Liver (tissue), 9 donors: Measurements from ENCODE around the gene LMBRD2. TPM values are rescaled to one million over a fixed set of nuclear protein-coding genes. Genes with fewer than 3 reads are reported as not detected.

ENCODE experiments used
- DNase-seq: peaks from one replicate; pipeline ENCODE4 v3.0.0-alpha.2; 2017; ENCODE audit warnings: low spot score
- H3K27ac ChIP-seq, 2 donors: one replicate each; pipeline ENCODE4 v1.7.0; 2013; ENCODE audit warnings: inconsistent platforms in 2 of 2, low read length in 2 of 2, control low read depth in 1 of 2, low read depth in 1 of 2, mild to moderate bottlenecking in 1 of 2
- H3K27me3 ChIP-seq, 4 donors: one replicate each; pipeline versions ENCODE4 v1.6.1 to v1.7.0; 2013; ENCODE audit warnings: low read length in 3 of 4, inconsistent platforms in 1 of 4, mild to moderate bottlenecking in 1 of 4, moderate library complexity in 1 of 4; ENCODE audit not compliant: control insufficient read depth in 4 of 4, insufficient read depth in 4 of 4
- H3K36me3 ChIP-seq, 4 donors: one replicate each; pipeline versions ENCODE4 v1.6.1 to v1.7.0; 2013; ENCODE audit warnings: low read length in 3 of 4, mild to moderate bottlenecking in 3 of 4, low read depth in 1 of 4, moderate library complexity in 1 of 4; ENCODE audit not compliant: control insufficient read depth in 4 of 4, insufficient read depth in 3 of 4
- H3K4me1 ChIP-seq, 4 donors: one replicate each; pipeline versions ENCODE4 v1.6.1 to v1.7.0; 2013; ENCODE audit warnings: low read length in 3 of 4, mild to moderate bottlenecking in 3 of 4, moderate library complexity in 1 of 4; ENCODE audit not compliant: control insufficient read depth in 4 of 4, insufficient read depth in 4 of 4
- H3K4me3 ChIP-seq, 3 donors: one replicate each; pipeline versions ENCODE4 v1.6.1 to v1.7.0; 2013; ENCODE audit warnings: low read length in 3 of 3, control low read depth in 1 of 3, low read depth in 1 of 3, mild to moderate bottlenecking in 1 of 3
- H3K9ac ChIP-seq, 2 donors: one replicate each; pipeline ENCODE4 v1.7.0; 2013; ENCODE audit warnings: low read length in 2 of 2, mild to moderate bottlenecking in 2 of 2, moderate library complexity in 2 of 2, control low read depth in 1 of 2, low read depth in 1 of 2
- H3K9me3 ChIP-seq, 4 donors: one replicate each; pipeline versions ENCODE4 v1.6.1 to v1.7.0; 2013; ENCODE audit warnings: low read length in 3 of 4; ENCODE audit not compliant: control insufficient read depth in 4 of 4
- ATF3 ChIP-seq: IDR thresholded peaks from 2 replicates; pipeline ENCODE4 v1.6.1; 2016; ENCODE audit warnings: antibody characterized with exemption
- CTCF ChIP-seq: fragments of 150-350 bp; IDR thresholded peaks from 2 replicates; pipeline ENCODE4 v1.5.1; 2017; ENCODE audit warnings: improper control_type of control experiment, low read depth, low read length; ENCODE audit not compliant: missing input control
- EGR1 ChIP-seq, 2 donors: IDR thresholded peaks; 2 replicates each; pipeline ENCODE4 v1.6.1; 2016 to 2018; ENCODE audit warnings: antibody characterized with exemption in 2 of 2, low read depth in 2 of 2
- FOXA1 ChIP-seq: IDR thresholded peaks from 2 replicates; pipeline ENCODE4 v1.6.1; 2016; ENCODE audit warnings: antibody characterized with exemption
- FOXA2 ChIP-seq: IDR thresholded peaks from 2 replicates; pipeline ENCODE4 v1.6.1; 2016; ENCODE audit warnings: antibody characterized with exemption
- HNF4A ChIP-seq, 2 donors: conservative IDR thresholded peaks; 2 replicates each; pipeline ENCODE4 v1.6.1; 2016; ENCODE audit warnings: antibody characterized with exemption in 2 of 2, mild to moderate bottlenecking in 2 of 2
- HNF4G ChIP-seq: IDR thresholded peaks from 2 replicates; pipeline ENCODE4 v1.6.1; 2016; ENCODE audit warnings: antibody characterized with exemption
- JUND ChIP-seq, 2 donors: IDR thresholded peaks; 2 replicates each; pipeline ENCODE4 v1.6.1; 2016; ENCODE audit warnings: antibody characterized with exemption in 2 of 2
- MAX ChIP-seq: IDR thresholded peaks from 2 replicates; pipeline ENCODE4 v1.6.1; 2016; ENCODE audit warnings: antibody characterized with exemption
- NR2F2 ChIP-seq: IDR thresholded peaks from 2 replicates; pipeline ENCODE4 v1.6.1; 2016; ENCODE audit warnings: antibody characterized with exemption
- RAD21 ChIP-seq, 2 donors: IDR thresholded peaks; 2 replicates each; pipeline ENCODE4 v1.6.1; 2016; ENCODE audit warnings: antibody characterized with exemption in 2 of 2, mild to moderate bottlenecking in 2 of 2
- REST ChIP-seq: IDR thresholded peaks from 2 replicates; pipeline ENCODE4 v1.6.1; 2016; ENCODE audit warnings: antibody characterized with exemption, mild to moderate bottlenecking
- RXRA ChIP-seq, 2 donors: IDR thresholded peaks; 2 replicates each; pipeline ENCODE4 v1.6.1; 2017 to 2018; ENCODE audit warnings: antibody characterized with exemption in 2 of 2, mild to moderate bottlenecking in 1 of 2
- SP1 ChIP-seq: IDR thresholded peaks from 2 replicates; pipeline ENCODE4 v1.6.1; 2018; ENCODE audit warnings: antibody characterized with exemption, mild to moderate bottlenecking
- TAF1 ChIP-seq: conservative IDR thresholded peaks from 2 replicates; pipeline ENCODE4 v1.6.1; 2016; ENCODE audit warnings: antibody characterized with exemption, mild to moderate bottlenecking
- YY1 ChIP-seq: IDR thresholded peaks from 2 replicates; pipeline ENCODE4 v1.6.1; 2016; ENCODE audit warnings: antibody characterized with exemption, mild to moderate bottlenecking
- ZBTB33 ChIP-seq: IDR thresholded peaks from 2 replicates; pipeline ENCODE4 v1.6.1; 2016; ENCODE audit warnings: antibody characterized with exemption
- WGBS: extraction: QIAGEN DNeasy Blood & Tissue Kit; methylation state at CpG from one replicate; pipeline ENCODE4 v1.1.7; 2013; 5-methylcytosine and 5-hydroxymethylcytosine counted together
- polyA plus RNA-seq, 2 donors: library from polyadenylated mRNA; stranded (reverse) in 1 of 2; unstranded in 1 of 2; fragments of 200-250 nt in 1 of 2; fragments of >200 nt in 1 of 2; fragmentation: Nextera tagmentation in 1 of 2; extraction: Ambion mirVana in 1 of 2; gene quantifications; one replicate each; pipeline versions ENCODE4 v1.2.1 to v1.2.3, GENCODE V29; 2013 to 2015
- total RNA-seq, 2 donors: library from RNA; depleted of rRNA; stranded (reverse); fragments of >200 nt; gene quantifications; one replicate each; pipeline ENCODE4 v1.2.3, GENCODE V29; 2014
- donor health status: healthy.
- donor health status: healthy.
- donor health status: healthy.
- donor health status: healthy.
- donor health status: healthy.

Gene LMBRD2
- total and polyA plus RNA-seq, 4 donors: 3.8 to 20.5 (median 9.2) TPM

- Histone ChIP-seq H3K4me1 (no peaks in the 10 kb centered on the region), H3K36me3 (peaks cover 0 to 29% (median 26%) of the 10 kb centered on the region in 4 donors), H3K27me3 (no peaks in the 10 kb centered on the region), H3K9me3 (no peaks in the 10 kb centered on the region), H3K4me3 (no peak overlapping the region), H3K9ac (no peak overlapping the region), H3K27ac (no peak overlapping the region)
- no peak for DNase-seq
- WGBS: 98% methylated on average over 1 of the region's 1 CpG
- TF ChIP-seq EGR1 (IDR thresholded peaks at IDR 0.05; ENCODE audit: low read depth in 2 of 2): no peak
- TF ChIP-seq ATF3: no peak
- no peak for TF ChIP-seq RAD21 (IDR thresholded peaks at IDR 0.05)
- TF ChIP-seq MAX: no peak
- no peak for TF ChIP-seq TAF1
- TF ChIP-seq FOXA2: no peak
- no peak for TF ChIP-seq YY1
- TF ChIP-seq SP1: no peak
- TF ChIP-seq RXRA (IDR thresholded peaks at IDR 0.05): no peak
These were observed 40.4 kb downstream of the LMBRD2 start for GRCh38 chr5:36111238-36111637.

GRCh38 chr5:36108758-36109460 lies 42.8 kb downstream of the LMBRD2 start:
- Histone ChIP-seq H3K4me1 (no peaks in the 10 kb centered on the region), H3K4me3 (no peak overlapping the region), H3K9me3 (no peaks in the 10 kb centered on the region), H3K27me3 (no peaks in the 10 kb centered on the region), H3K36me3 (peaks cover 2 to 39% (median 29%) of the 10 kb centered on the region in 4 donors), H3K27ac (no peak overlapping the region), H3K9ac (no peak overlapping the region)
- 84% methylated on average over 3 of the region's 3 CpGs for WGBS
- DNase-seq: no peak
- TF ChIP-seq YY1 (no peak), EGR1 (IDR thresholded peaks at IDR 0.05; ENCODE audit: low read depth in 2 of 2) (no peak), FOXA1 (no peak), FOXA2 (no peak), SP1 (no peak), HNF4G (no peak), TAF1 (no peak)

- TF ChIP-seq HNF4G (no peak), YY1 (no peak), REST (no peak), SP1 (no peak), CTCF (no peak), EGR1 (IDR thresholded peaks at IDR 0.05; ENCODE audit: low read depth in 2 of 2) (no peak), RXRA (IDR thresholded peaks at IDR 0.05) (no peak), NR2F2 (no peak), FOXA2 (no peak), RAD21 (IDR thresholded peaks at IDR 0.05) (no peak), ZBTB33 (no peak), FOXA1 (no peak), HNF4A (conservative IDR thresholded peaks at IDR 0.05) (no peak), JUND (IDR thresholded peaks at IDR 0.05) (no peak), TAF1 (no peak)
- Histone ChIP-seq H3K4me3 (no peak overlapping the region), H3K27ac (no peak overlapping the region), H3K27me3 (no peaks in the 10 kb centered on the region), H3K9ac (no peak overlapping the region), H3K36me3 (peaks cover 2 to 30% (median 27%) of the 10 kb centered on the region in 4 donors), H3K4me1 (no peaks in the 10 kb centered on the region), H3K9me3 (no peaks in the 10 kb centered on the region)
- no peak for DNase-seq
- WGBS: 94% methylated on average over 2 of the region's 2 CpGs
These were observed 45.9 kb downstream of the LMBRD2 start for GRCh38 chr5:36105819-36106218.
